Breast epithelium (tissue), 4 donors: Measurements from ENCODE around the gene DOK4. TPM values are rescaled to one million over a fixed set of nuclear protein-coding genes. Genes with fewer than 3 reads are reported as not detected.

Experiments used
- DNase-seq, 2 donors: peaks; one replicate each; pipeline ENCODE4 v3.0.0-alpha.2; 2019; ENCODE audit warnings: low spot score in 2 of 2
- H3K27ac ChIP-seq, 2 donors: fragments of 200-600 bp; sonication (generic) in 1 of 2; one replicate each; pipeline ENCODE4 v1.5.1; 2016 to 2019; ENCODE audit warnings: mild to moderate bottlenecking in 1 of 2
- H3K27me3 ChIP-seq, 2 donors: fragments of 200-600 bp; sonication (generic) in 1 of 2; one replicate each; pipeline versions ENCODE4 v1.5.1 to v1.6.0; 2017 to 2019; ENCODE audit warnings: control low read depth in 1 of 2, mild to moderate bottlenecking in 1 of 2
- H3K36me3 ChIP-seq: fragments of 200-600 bp; one replicate; pipeline ENCODE4 v1.5.1; 2019
- H3K4me1 ChIP-seq, 2 donors: fragments of 200-600 bp; sonication (generic); one replicate each; pipeline ENCODE4 v1.5.1; 2016 to 2019; ENCODE audit warnings: control low read depth in 1 of 2
- H3K4me3 ChIP-seq, 3 donors: fragments of 200-600 bp; sonication (generic); 1 replicate in 2 of 3; 2 replicates in 1 of 3; pipeline ENCODE4 v1.5.1; 2016 to 2019; ENCODE audit warnings: mild to moderate bottlenecking in 3 of 3, moderate library complexity in 2 of 3
- H3K9me3 ChIP-seq, 2 donors: fragments of 200-600 bp; sonication (generic) in 1 of 2; one replicate each; pipeline ENCODE4 v1.5.1; 2016 to 2019; ENCODE audit warnings: control low read depth in 1 of 2
- POLR2A ChIP-seq: fragments of 450-650 bp; IDR thresholded peaks from one replicate; pipeline ENCODE4 v1.6.1; 2016; ENCODE audit warnings: antibody characterized with exemption, mild to moderate bottlenecking, moderate library complexity
- POLR2AphosphoS5 ChIP-seq, 3 donors: sonication (generic); formaldehyde crosslinking; IDR thresholded peaks; one replicate each; pipeline ENCODE4 v1.6.1; 2017; ENCODE audit warnings: antibody characterized with exemption in 3 of 3
- intact Hi-C: fragments of 100-400 bp; cut with DNase I; formaldehyde crosslinking; loops from one replicate; pipeline ENCODE4 v1.15.1; 2023; ENCODE audit warnings: low total_unique reads
- total RNA-seq, 3 donors: library from RNA; depleted of rRNA; stranded (reverse); fragments of >200 nt; gene quantifications; one replicate each; pipeline ENCODE4 v1.1.0, GENCODE V29; 2016
- TF ChIP-seq, protein P1 (sequence below), 3 donors: fragments of 450-650 bp; IDR thresholded peaks; one replicate each; pipeline ENCODE4 v1.5.1; 2016 to 2017; ENCODE audit warnings: antibody characterized with exemption in 3 of 3, mild to moderate bottlenecking in 3 of 3, moderate library complexity in 3 of 3

DOK4 gene
- total RNA-seq, 3 donors from 2014 or later = 13.1 to 20.3 (median 17.6) TPM

DNA sequence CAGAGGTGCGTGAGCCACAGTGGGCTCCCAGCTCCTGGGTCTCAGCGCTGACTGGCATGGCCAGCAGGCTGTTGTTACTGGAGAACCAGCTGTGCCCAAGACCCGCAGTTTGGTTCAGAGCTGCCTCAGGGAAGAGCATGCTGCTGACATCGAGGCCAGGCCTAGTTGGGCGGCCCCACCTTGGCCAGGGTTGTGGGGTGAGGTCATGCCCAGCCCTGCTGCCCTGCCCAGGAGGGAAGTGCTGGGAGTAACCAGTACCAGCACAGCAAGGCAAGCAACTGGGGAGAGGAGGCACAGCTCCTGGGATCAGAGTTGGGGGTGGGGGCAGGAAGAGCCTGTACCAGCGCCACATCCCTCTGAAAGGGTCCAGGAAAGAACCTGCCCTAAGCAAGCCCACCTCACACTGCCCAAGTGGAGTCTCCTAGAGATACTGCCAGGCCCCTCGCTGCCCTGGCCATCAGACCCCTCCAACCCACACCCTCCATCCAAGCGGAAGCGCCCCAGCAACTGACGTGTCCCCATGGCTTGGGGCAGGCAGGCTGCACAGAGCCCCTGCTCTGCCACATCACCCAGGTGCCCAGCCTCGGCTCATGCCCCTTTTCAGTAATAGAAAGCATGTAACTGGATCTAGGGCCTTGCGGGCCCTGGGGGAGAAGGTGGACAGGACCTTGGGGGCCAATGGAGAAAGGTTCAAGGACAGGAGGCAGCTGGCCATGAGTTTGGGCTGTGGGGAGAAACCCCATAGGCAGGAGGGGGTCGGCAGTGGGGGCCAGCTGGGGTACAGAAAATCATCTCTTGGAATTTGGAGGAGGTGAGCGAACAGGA lies 990 bp downstream of the DOK4 start:
- Histone ChIP-seq H3K4me3 (peak overlapping the region; percentile 65 to 82 (median 79)), H3K4me1 (peaks cover 0 to 11% of the 10 kb centered on the region in 2 donors), H3K27me3 (no peaks in the 10 kb centered on the region), H3K9me3 (no peaks in the 10 kb centered on the region), H3K27ac (peak overlapping the region; percentile 67 to 82), H3K36me3 (no peaks in the 10 kb centered on the region)
- intact Hi-C loops = no loop called here
- TF ChIP-seq POLR2A (no peak), POLR2AphosphoS5 (IDR thresholded peaks at IDR 0.05) (no peak)
- TF ChIP-seq, protein P1, sequence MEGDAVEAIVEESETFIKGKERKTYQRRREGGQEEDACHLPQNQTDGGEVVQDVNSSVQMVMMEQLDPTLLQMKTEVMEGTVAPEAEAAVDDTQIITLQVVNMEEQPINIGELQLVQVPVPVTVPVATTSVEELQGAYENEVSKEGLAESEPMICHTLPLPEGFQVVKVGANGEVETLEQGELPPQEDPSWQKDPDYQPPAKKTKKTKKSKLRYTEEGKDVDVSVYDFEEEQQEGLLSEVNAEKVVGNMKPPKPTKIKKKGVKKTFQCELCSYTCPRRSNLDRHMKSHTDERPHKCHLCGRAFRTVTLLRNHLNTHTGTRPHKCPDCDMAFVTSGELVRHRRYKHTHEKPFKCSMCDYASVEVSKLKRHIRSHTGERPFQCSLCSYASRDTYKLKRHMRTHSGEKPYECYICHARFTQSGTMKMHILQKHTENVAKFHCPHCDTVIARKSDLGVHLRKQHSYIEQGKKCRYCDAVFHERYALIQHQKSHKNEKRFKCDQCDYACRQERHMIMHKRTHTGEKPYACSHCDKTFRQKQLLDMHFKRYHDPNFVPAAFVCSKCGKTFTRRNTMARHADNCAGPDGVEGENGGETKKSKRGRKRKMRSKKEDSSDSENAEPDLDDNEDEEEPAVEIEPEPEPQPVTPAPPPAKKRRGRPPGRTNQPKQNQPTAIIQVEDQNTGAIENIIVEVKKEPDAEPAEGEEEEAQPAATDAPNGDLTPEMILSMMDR (IDR thresholded peaks at IDR 0.05) = no peak
- DNase-seq = peak in 1 of 2 donors; percentile 48

DNA sequence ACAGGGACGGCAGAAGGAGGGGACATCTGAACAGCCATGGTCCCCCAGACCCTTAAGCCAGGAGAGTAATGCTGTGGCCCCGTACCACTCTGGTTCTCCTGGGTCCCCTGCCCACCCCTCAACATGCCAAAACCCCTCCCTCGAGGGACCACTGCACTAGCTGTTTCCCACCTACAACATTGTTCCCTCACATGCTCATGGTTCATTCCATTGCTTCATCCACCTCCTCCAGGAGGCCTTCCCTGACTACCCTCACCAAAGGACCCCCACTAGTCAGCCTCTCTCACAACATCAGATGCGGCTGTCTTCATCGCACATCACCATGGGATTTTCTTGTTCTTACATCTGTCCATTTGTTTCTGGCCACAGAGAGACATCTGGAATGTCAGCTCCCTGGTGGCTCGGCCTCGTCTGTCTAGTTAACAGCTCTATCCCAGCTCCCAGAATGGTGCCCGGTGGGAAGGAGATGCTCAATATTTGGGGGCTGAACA lies 1.7 kb downstream of the DOK4 start:
- no peaks in the 10 kb centered on the region for H3K9me3 ChIP-seq
- H3K27ac ChIP-seq = peak overlapping the region in 1 of 2 donors; percentile 60
- no peaks in the 10 kb centered on the region for H3K36me3 ChIP-seq
- H3K4me3 ChIP-seq = no peak overlapping the region
- DNase-seq = peak in 1 of 2 donors; percentile 39
- TF ChIP-seq POLR2AphosphoS5 (IDR thresholded peaks at IDR 0.05) (no peak), POLR2A (no peak)
- TF ChIP-seq, protein P1 (IDR thresholded peaks at IDR 0.05) = no peak
- H3K27me3 ChIP-seq = no peaks in the 10 kb centered on the region
- intact Hi-C loops = no loop called here
- peaks cover 0 to 16% of the 10 kb centered on the region in 2 donors for H3K4me1 ChIP-seq

DNA sequence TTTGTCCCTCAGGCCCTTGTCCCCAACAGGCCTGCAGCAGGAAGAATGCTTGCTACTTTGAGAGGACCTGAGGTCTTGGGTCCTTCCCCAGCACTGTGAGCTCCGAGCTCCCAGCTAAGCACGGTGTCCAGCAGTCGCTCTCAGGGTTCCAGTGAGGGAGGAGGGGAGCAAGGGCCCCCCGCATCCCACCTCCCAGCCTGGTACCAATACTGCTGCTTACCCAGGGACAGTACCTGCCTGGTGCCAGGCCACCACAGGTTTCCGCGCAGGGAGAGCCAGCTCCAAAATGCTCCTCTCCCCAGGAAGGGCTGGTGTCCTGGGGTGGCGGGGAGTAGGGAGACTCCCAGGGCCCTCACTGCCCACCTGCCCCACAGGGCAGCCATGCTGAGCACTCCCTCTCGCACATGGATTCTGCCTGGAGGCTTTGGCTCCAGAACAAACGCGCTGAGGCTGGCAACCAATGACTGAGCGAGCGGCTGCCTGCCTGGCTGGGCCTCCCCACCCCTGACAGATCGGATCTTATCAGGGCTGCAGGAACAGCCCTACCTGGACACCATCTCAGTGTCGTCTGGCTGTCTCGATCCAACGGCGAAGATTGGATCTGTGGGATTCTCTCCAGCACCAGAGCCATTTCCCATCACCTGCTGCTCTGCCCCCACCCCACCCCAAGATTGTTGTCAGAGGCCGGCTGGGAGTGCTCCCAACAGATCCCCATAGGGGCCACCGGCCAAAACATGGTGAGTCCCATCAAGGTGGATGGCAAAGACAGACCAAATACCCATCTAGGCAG lies 2.4 kb downstream of the DOK4 start:
- intact Hi-C loops = no loop called here
- Histone ChIP-seq H3K4me1 (peaks cover 0 to 23% of the 10 kb centered on the region in 2 donors), H3K27ac (peak overlapping the region in 1 of 2 donors; percentile 60), H3K36me3 (no peaks in the 10 kb centered on the region), H3K27me3 (no peaks in the 10 kb centered on the region), H3K9me3 (no peaks in the 10 kb centered on the region), H3K4me3 (peak overlapping the region in 1 of 3 donors; percentile 30)
- TF ChIP-seq POLR2A (no peak), POLR2AphosphoS5 (IDR thresholded peaks at IDR 0.05) (no peak)
- TF ChIP-seq, protein P1 (IDR thresholded peaks at IDR 0.05) = no peak
- peak in 1 of 2 donors; percentile 58 for DNase-seq

DNA sequence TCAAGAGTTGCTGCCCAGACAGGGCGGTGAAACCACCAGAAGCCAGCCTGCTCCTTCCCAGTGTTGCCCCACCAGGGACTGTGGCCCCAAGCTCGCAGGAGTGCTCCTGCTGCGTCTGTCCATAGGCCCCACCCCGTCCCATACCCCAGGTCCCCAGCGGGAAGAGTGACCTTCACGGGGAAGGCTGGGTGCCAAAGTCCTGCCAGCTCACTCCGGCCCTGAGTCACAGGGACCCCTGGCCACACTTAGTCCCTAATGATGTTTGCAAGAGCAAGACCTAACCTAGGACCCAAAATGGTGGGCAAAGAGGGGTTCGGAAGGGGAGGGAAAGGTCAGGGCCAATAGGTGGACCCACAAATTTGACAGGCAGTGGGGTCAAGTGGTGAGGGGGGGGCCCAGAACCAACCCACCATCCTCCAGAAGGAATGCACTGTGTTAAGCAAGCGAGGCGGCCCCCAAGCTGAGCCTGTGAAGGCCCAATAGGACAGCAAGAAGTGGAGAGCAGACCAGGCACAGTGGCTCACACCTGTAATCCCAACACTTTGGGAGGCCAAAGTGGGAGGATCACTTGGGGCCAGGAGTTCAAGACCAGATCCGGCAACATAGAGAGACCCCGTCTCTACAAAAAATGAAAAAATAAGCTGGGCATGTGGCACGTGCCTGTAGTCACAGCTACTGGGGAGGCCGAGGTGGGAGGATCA lies 3.3 kb downstream of the DOK4 start:
- Histone ChIP-seq H3K27me3 (no peaks in the 10 kb centered on the region), H3K9me3 (no peaks in the 10 kb centered on the region), H3K4me3 (no peak overlapping the region), H3K27ac (no peak overlapping the region), H3K4me1 (peaks cover 0 to 24% of the 10 kb centered on the region in 2 donors), H3K36me3 (no peaks in the 10 kb centered on the region)
- peak in 1 of 2 donors; percentile 38 for DNase-seq
- intact Hi-C loops = no loop called here
- TF ChIP-seq POLR2A (no peak), POLR2AphosphoS5 (IDR thresholded peaks at IDR 0.05) (no peak)
- TF ChIP-seq, protein P1 (IDR thresholded peaks at IDR 0.05) = no peak
